Loucy (cell line): Measurements from ENCODE around the gene MRPL20.

Experiments used
- CTCF ChIP-seq: fragments of 200-600 bp; sonication (generic); conservative IDR thresholded peaks from 2 replicates; pipeline ENCODE4 v1.5.1; 2014; ENCODE audit warnings: mild to moderate bottlenecking, antibody characterized with exemption, low read length
- EZH2phosphoT487 ChIP-seq: fragments of 200-600 bp; IDR thresholded peaks from 2 replicates; pipeline ENCODE4 v1.6.1; 2018; ENCODE audit warnings: antibody characterized with exemption, mild to moderate bottlenecking, moderate library complexity, borderline replicate concordance

GRCh38 chr1:1428174-1428573 lies 21.1 kb upstream of the MRPL20 start:
- TF ChIP-seq CTCF (no peak), EZH2phosphoT487 (no peak)
